Measurements from ENCODE around the gene SPSB4. TPM values are rescaled to one million over a fixed set of nuclear protein-coding genes. Genes with fewer than 3 reads are reported as not detected.

Gene SPSB4
- total and polyA plus RNA-seq, 9 of the 15 experiments (the other 6 are each of a cell fraction or from before 2014, with no cell fraction given) = not detected

- WGBS (ENCODE audit: insufficient coverage, low coverage, missing lambda C conversion rate) = 0% methylated on average over 4 of the region's 4 CpGs
Measured at GRCh38 chr3:141181196-141181595, 130.0 kb downstream of the SPSB4 start.

More at GRCh38 chr3:141181196-141181595, 130.0 kb downstream of the SPSB4 start:
- no peak overlapping the region for H3K4me2 ChIP-seq (ENCODE audit: insufficient read depth, low read length)
- H3K9me3 ChIP-seq (replicated peaks; ENCODE audit: control insufficient read depth, insufficient read depth, low read depth, low read length) = no peaks in the 10 kb centered on the region
- no peak for FAIRE-seq
- ChIA-PET CTCF (ENCODE audit: low intra/inter-chr PET ratio) (no interaction called here), POLR2A (no interaction called here)
- H3K4me3 ChIP-seq = no peak overlapping the region
- no peaks in the 10 kb centered on the region for H3K9me1 ChIP-seq (ENCODE audit: control insufficient read depth, insufficient read depth, low read length)
- H4K20me1 ChIP-seq (replicated peaks; ENCODE audit: control insufficient read depth, insufficient read depth, low read length) = no peaks in the 10 kb centered on the region
- no peak for ATAC-seq
- H3K27me3 ChIP-seq (ENCODE audit: control insufficient read depth in 2 of 2, insufficient read depth in 2 of 2, low read length in 2 of 2) = peaks cover 9 to 31% of the 10 kb centered on the region in 2 experiments; a peak in 4 of 5 replicates
- no peak overlapping the region for H3K9ac ChIP-seq (ENCODE audit: insufficient read depth in 1 of 2, low read depth in 2 of 2, low read length in 2 of 2)
- BruUV-seq (replicated peaks) = no TSS peak
- in situ Hi-C loops (cut with MboI) (loop anchor here (25.0 kb wide), 1 partner anchor 169 kb away; no protein-coding TSS in a partner anchor), intact Hi-C loops (cut with micrococcal nuclease) (no loop called here)
- H3K27ac ChIP-seq (ENCODE audit: extremely low read depth, low read depth, low read length) = no peak overlapping the region
- no peak overlapping the region for H2AFZ ChIP-seq (ENCODE audit: low read depth, low read length)
- no peaks in the 10 kb centered on the region for H3K4me1 ChIP-seq (replicated peaks in 1 of 2; ENCODE audit: control insufficient read depth in 2 of 2, insufficient read depth in 2 of 2, low read length in 2 of 2)
- H3K36me3 ChIP-seq (ENCODE audit: control insufficient read depth, insufficient read depth, low read length) = no peaks in the 10 kb centered on the region
- H3K79me2 ChIP-seq (ENCODE audit: control insufficient read depth, insufficient read depth, low read length) = no peaks in the 10 kb centered on the region
- DNase-seq (ENCODE audit: extremely low read depth in 1 of 4, low spot score in 3 of 4) = no peak
- TF ChIP-seq RBBP5 (IDR thresholded peaks at IDR 0.05; ENCODE audit: borderline replicate concordance, insufficient read depth, low read length, poor library complexity, severe bottlenecking) = no peak
- no peak for TF ChIP-seq HSF4 (CRISPR knock-in tag; IDR thresholded peaks at IDR 0.05; ENCODE audit: borderline replicate concordance)
- no peak for TF ChIP-seq RB1 (IDR thresholded peaks at IDR 0.05; ENCODE audit: low read depth)
- no peak for TF ChIP-seq POLR2G (IDR thresholded peaks at IDR 0.05; ENCODE audit: low read depth, low read length)
- no peak for TF ChIP-seq ELF4 (CRISPR knock-in tag; IDR thresholded peaks at IDR 0.05)
- TF ChIP-seq POLR3A (IDR thresholded peaks at IDR 0.05; ENCODE audit: borderline replicate concordance, extremely low read depth, insufficient read depth, insufficient read length) = no peak
- no peak for TF ChIP-seq PTTG1 (tag; IDR thresholded peaks at IDR 0.05; ENCODE audit: low read depth)
- no peak for TF ChIP-seq ZEB2 (IDR thresholded peaks at IDR 0.05)
- TF ChIP-seq RFX5 (IDR thresholded peaks at IDR 0.05; ENCODE audit: low read depth, low read length) = no peak
- TF ChIP-seq ZNF583 (CRISPR knock-in tag; IDR thresholded peaks at IDR 0.05) = no peak
- TF ChIP-seq, protein P1, sequence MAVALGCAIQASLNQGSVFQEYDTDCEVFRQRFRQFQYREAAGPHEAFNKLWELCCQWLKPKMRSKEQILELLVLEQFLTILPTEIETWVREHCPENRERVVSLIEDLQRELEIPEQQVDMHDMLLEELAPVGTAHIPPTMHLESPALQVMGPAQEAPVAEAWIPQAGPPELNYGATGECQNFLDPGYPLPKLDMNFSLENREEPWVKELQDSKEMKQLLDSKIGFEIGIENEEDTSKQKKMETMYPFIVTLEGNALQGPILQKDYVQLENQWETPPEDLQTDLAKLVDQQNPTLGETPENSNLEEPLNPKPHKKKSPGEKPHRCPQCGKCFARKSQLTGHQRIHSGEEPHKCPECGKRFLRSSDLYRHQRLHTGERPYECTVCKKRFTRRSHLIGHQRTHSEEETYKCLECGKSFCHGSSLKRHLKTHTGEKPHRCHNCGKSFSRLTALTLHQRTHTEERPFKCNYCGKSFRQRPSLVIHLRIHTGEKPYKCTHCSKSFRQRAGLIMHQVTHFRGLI (CRISPR knock-in tag; IDR thresholded peaks at IDR 0.05) = no peak
- TF ChIP-seq GATA2 (CRISPR knock-in tag; IDR thresholded peaks at IDR 0.05) = no peak
- no peak for TF ChIP-seq SIRT6 (IDR thresholded peaks at IDR 0.05; ENCODE audit: low read depth, low read length)
- no peak for TF ChIP-seq CLOCK (CRISPR knock-in tag; IDR thresholded peaks at IDR 0.05; ENCODE audit: borderline replicate concordance)
- no peak for TF ChIP-seq CREM (IDR thresholded peaks at IDR 0.05; ENCODE audit: low read depth)
- TF ChIP-seq CREBBP (IDR thresholded peaks at IDR 0.05; ENCODE audit: low read depth, low read length) = no peak
- TF ChIP-seq ERF (CRISPR knock-in tag; IDR thresholded peaks at IDR 0.05) = no peak
- TF ChIP-seq LARP7 (IDR thresholded peaks at IDR 0.05) = no peak
- TF ChIP-seq, protein P2, sequence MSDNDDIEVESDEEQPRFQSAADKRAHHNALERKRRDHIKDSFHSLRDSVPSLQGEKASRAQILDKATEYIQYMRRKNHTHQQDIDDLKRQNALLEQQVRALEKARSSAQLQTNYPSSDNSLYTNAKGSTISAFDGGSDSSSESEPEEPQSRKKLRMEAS (CRISPR knock-in tag; IDR thresholded peaks at IDR 0.05) = no peak
- no peak for TF ChIP-seq CHD2 (IDR thresholded peaks at IDR 0.05; ENCODE audit: low read depth, low read length)
